ENCODE measurements around the gene PTPN13. TPM values are rescaled to one million over a fixed set of nuclear protein-coding genes. Genes with fewer than 3 reads are reported as not detected.
A peak's percentile ranks its signal among the peaks of the same experiment; 100 is the strongest.
"Not testable (repeated sequence)": the region's sequence is repeated elsewhere in the genome, so short reads cannot be mapped to it uniquely, and the experiment has no call there.

The PTPN13 gene
- total RNA-seq, 2 experiments from 2014 or later: 4.7 to 5.3 TPM

DNA sequence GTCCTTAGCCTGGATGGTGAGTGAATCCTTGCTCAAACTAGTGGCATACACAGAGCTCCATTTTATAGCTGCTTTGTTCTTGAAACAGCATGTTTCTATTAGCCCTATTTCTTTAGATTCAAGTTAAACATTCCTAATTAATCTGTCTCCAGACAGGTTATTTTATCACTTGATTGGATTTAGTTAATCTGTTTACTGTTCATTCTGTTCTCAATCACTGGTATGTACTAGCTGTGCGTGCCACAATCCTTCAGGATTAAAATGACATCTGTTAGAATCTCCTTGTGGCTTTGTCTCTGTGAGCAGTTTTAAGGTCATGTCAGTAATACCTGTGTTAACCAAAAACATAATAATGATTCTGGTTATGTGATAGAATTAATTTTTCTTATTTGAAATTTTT is 36.5 kb downstream of the PTPN13 start:
- H3K4me3 Mint-ChIP-seq: no peak overlapping the region
- H3K4me1 Mint-ChIP-seq: no peaks in the 10 kb centered on the region
- no peaks in the 10 kb centered on the region for H3K9me3 Mint-ChIP-seq
- no peaks in the 10 kb centered on the region for H3K36me3 Mint-ChIP-seq (ENCODE audit: low read depth)
- H3K27me3 Mint-ChIP-seq: no peaks in the 10 kb centered on the region
- no peak overlapping the region for H3K27ac Mint-ChIP-seq
- DNase-seq: no peak
- POLR2A ChIA-PET: no interaction called here
- CTCF ChIA-PET: no interaction called here

DNA sequence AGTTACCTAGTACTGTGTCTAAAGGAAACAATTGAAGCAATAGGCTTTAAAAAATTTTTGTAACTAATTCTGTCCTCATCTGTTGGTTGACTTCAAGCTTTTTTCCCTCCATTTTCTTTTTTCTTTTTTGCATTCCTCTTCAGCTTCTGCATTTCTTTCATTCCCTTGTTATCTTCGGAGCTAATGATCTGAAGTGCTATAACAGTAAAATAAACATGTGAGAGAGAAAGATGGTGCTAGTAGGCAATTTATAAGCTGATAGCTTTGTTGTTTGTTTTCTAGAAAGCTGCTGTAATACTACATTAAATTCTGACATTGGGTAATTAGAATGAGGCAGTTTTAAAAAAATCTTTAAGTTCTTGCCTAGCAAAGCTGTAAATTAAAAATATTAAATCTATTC is 37.1 kb downstream of the PTPN13 start:
- DNase-seq: no peak
- H3K27me3 Mint-ChIP-seq: peaks cover 2% of the 10 kb centered on the region
- H3K9me3 Mint-ChIP-seq: peaks cover 2% of the 10 kb centered on the region
- no peaks in the 10 kb centered on the region for H3K4me1 Mint-ChIP-seq
- peaks cover 4% of the 10 kb centered on the region for H3K36me3 Mint-ChIP-seq (ENCODE audit: low read depth)
- no peak overlapping the region for H3K27ac Mint-ChIP-seq
- CTCF ChIA-PET: interaction anchor here (0.7 to 0.9 kb wide), 2 partner anchors 132 to 133 kb away, joined by 3 read pairs; no protein-coding TSS in a partner anchor
- no peak overlapping the region for H3K4me3 Mint-ChIP-seq
- POLR2A ChIA-PET: no interaction called here

DNA sequence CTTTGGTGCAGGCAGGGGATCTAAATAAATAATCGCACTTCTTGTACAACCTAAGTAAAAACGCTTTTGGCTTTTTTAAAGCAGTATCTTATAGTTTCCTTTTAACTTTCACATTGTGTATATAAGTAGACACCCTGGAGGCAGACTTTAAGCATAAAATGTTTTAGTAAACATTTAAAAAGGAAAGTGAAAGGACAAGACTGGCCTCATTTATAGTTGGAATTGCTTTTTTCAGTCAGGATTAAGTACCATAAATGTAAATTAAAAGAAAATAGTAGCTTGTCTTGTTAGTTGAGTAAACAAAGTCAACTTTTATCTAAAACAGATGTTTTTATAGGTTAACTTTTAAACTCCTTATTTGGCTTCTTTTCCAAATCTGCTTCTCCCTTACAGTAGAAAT is 39.7 kb downstream of the PTPN13 start:
- CTCF ChIA-PET: no interaction called here
- H3K36me3 Mint-ChIP-seq (ENCODE audit: low read depth): peaks cover 9% of the 10 kb centered on the region
- H3K27me3 Mint-ChIP-seq: peaks cover 2% of the 10 kb centered on the region
- no peaks in the 10 kb centered on the region for H3K4me1 Mint-ChIP-seq
- peaks cover 4% of the 10 kb centered on the region for H3K9me3 Mint-ChIP-seq
- H3K27ac Mint-ChIP-seq: no peak overlapping the region
- POLR2A ChIA-PET: no interaction called here
- DNase-seq: no peak
- no peak overlapping the region for H3K4me3 Mint-ChIP-seq

DNA sequence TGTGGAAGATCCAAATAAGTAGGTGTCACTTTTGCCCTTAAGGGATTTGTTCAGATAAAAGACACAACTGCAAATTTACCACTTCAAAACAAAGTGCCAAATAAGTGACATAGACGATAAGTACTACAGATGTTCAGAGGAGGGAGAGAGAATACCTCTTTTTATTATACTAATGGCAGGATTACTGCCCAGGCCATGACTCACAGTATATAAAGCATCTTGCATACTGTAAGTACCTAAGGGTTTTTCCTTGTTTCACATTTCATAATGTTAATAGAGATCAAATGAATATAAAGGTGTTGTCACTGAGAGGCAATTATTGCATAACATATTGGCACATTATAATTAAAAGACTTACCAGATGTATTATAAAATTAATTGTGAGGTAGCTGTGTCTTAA is 46.4 kb downstream of the PTPN13 start:
- POLR2A ChIA-PET: no interaction called here
- no peak for DNase-seq
- Mint-ChIP-seq H3K4me3 (no peak overlapping the region), H3K36me3 (ENCODE audit: low read depth) (peaks cover 9% of the 10 kb centered on the region), H3K4me1 (no peaks in the 10 kb centered on the region), H3K27me3 (peaks cover 2% of the 10 kb centered on the region), H3K9me3 (peaks cover 4% of the 10 kb centered on the region), H3K27ac (no peak overlapping the region)
- CTCF ChIA-PET: no interaction called here

DNA sequence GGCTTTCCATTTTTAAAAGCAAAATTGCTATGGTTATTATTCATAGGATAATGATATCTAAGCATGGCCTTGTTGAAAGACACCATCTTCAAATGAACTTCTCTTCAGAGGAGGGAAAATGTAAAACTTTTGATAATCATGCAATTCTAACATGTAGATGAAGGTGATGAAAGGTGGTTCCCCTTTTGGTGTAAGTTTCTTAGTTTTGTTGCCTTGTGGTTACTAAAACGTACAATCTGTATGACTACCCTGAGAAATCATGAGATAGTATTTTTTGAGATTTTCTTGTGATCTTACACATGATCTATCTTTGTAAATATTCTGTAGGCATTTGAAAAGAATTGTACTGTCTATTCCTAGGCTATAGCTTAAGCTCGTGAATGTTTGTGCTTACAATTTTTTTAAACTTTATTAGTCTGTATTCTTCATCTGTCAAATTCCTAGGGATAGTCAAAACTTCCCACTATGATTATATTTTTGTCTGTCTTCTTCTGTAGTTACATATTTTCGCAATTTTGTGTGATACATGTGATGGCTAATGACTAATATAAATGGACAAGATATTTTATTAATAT is 47.5 kb downstream of the PTPN13 start:
- POLR2A ChIA-PET: no interaction called here
- Mint-ChIP-seq H3K27me3 (no peaks in the 10 kb centered on the region), H3K27ac (no peak overlapping the region), H3K4me1 (no peaks in the 10 kb centered on the region), H3K4me3 (no peak overlapping the region), H3K9me3 (no peaks in the 10 kb centered on the region), H3K36me3 (ENCODE audit: low read depth) (peaks cover under 1% of the 10 kb centered on the region)
- CTCF ChIA-PET: interaction anchor here (0.7 kb wide), 2 partner anchors 858 to 1740 kb away, joined by 3 read pairs; no protein-coding TSS in a partner anchor
- DNase-seq: no peak

DNA sequence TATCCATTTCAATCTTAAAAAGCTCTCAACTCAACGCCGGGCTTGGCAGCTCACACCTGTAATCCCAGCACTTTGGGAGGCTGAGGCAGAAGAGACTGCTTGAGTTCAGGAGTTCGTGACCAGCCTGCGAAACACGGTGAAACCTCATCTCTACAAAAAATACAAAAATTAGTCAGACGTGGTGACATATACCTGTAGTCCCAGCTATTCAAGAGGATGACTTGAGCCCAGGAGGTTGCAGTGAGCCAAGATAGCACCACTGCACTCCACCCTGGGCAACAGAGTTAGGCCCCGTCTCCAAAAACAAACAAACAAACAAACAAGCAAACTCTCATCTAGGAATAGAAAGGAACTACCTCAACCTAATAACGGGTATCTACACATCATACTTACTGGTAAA is 50.8 kb downstream of the PTPN13 start:
- ChIA-PET POLR2A (no interaction called here), CTCF (no interaction called here)
- no peak for DNase-seq
- Mint-ChIP-seq H3K9me3 (no peaks in the 10 kb centered on the region), H3K27ac (no peak overlapping the region), H3K4me3 (no peak overlapping the region), H3K36me3 (ENCODE audit: low read depth) (no peaks in the 10 kb centered on the region), H3K4me1 (no peaks in the 10 kb centered on the region), H3K27me3 (no peaks in the 10 kb centered on the region)

DNA sequence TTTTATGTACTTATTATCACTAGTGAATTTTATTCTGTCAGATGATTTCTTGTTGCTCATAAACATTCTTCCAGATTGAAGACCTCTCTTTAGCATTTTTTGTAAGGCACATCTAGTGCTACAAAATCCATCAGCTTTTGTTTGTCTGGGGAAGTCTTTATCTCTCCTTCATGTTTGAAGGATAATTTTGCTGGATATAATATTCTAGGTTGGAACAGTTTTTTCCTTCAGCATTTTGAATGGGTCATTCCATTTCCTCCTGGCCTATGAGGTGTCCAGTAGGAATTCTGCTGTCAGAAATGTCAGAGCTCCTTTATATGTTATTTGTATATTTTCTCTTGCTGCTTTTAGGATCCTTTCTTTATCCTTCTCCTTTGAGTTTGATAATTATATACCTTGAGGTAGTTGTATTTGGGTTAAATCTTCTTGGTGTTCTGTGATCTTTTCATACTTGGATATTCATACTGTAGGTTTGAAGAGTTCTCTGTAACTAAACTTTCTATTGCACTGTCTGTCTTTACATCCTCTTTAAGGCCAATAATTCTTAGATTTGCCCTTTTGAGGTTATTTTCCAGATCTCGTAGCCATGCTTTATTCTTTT is 58.3 kb downstream of the PTPN13 start:
- CTCF ChIA-PET: interaction anchor here (1.6 to 2.8 kb wide), 2 partner anchors 154 to 156 kb away, joined by 4 to 7 read pairs; no protein-coding TSS in a partner anchor
- POLR2A ChIA-PET: no interaction called here

DNA sequence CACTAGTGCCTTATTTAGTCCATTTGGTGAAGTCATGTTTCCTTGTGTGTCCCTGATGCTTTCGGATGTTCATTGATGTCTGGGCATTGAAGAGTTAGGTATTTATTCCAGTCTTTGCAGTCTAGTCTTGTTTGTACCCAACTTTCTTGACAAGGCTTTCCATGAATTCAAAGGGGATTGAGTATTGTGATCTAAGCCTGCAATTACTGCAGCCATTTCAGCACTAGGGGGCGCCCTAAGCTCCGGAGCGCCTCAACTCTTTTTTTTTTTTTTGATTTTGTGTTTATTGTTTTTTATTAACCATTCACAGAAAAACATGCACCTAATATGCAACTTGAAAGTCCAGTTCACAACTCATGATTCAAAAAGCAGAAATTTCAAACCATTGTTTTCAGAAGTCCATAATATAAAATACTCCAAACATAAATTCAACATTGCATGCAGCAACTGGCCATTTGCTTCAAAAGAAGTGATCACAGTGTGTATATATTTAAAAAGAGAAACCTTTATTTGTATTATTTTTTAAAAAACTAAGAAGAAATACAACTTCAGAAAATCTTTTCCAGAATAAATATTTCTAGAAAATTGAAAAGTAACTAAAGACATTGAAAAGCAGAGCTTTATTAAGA is 59.2 kb downstream of the PTPN13 start:
- Mint-ChIP-seq H3K9me3 (peaks cover 8% of the 10 kb centered on the region), H3K4me3 (no peak overlapping the region), H3K27ac (no peak overlapping the region), H3K27me3 (no peaks in the 10 kb centered on the region), H3K4me1 (no peaks in the 10 kb centered on the region), H3K36me3 (ENCODE audit: low read depth) (peaks cover 4% of the 10 kb centered on the region)
- ChIA-PET CTCF (interaction anchor here (0.7 to 2.8 kb wide), 7 partner anchors 9 to 472 kb away, joined by 3 to 7 read pairs (median 3); no protein-coding TSS in a partner anchor), POLR2A (no interaction called here)
- peak; percentile 22 for DNase-seq

More for the DNA sequence above, 58.3 kb downstream of the PTPN13 start:
- H3K27ac Mint-ChIP-seq: no peak overlapping the region
- H3K27me3 Mint-ChIP-seq: no peaks in the 10 kb centered on the region
- peaks cover 8% of the 10 kb centered on the region for H3K9me3 Mint-ChIP-seq
- H3K4me3 Mint-ChIP-seq: no peak overlapping the region
- no peak for DNase-seq
- peaks cover 4% of the 10 kb centered on the region for H3K36me3 Mint-ChIP-seq (ENCODE audit: low read depth)
- no peaks in the 10 kb centered on the region for H3K4me1 Mint-ChIP-seq

DNA sequence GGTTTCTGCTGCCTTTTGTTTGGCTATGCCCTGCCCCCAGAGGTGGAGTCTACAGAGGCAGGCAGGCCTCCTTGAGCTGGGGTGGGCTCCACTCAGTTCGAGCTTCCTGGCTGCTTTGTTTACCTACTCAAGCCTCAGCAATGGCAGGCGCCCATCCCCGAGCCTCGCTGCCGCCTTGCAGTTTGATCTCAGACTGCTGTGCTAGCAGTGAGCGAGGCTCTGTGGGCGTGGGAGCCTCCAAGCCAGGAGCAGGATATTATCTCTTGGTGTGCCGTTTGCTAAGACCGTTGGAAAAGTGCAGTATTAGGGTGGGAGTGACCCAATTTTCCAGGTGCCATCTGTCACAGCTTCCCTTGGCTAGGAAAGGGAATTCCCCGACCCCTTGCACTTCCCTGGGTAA is 62.7 kb downstream of the PTPN13 start:
- H3K36me3 Mint-ChIP-seq (ENCODE audit: low read depth); H3K4me1 Mint-ChIP-seq; H3K9me3 Mint-ChIP-seq; H3K27me3 Mint-ChIP-seq; DNase-seq; POLR2A ChIA-PET; H3K27ac Mint-ChIP-seq; H3K4me3 Mint-ChIP-seq: not testable (repeated sequence)
- CTCF ChIA-PET: interaction anchor here (1.0 kb wide), 1 partner anchor 238 kb away, joined by 3 read pairs; no protein-coding TSS in a partner anchor

DNA sequence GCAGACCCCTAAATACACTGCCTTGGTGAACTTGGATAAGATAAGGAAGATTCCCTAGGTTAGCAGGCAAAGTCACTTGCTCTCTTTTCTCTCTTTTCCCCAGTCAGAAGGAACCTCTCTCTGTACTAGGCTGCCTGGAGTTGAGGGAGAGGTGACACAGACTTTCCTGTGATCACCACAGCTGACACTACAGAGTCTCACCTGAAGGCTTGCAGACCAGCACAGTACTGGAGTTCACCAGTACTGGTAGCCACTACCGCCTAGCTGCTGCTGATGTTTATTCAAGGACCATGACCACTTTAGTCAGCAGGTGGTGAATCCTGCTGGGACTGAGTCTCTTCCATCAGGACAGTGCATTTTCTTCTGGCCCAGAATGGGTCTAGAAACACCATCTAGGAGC is 63.3 kb downstream of the PTPN13 start:
- ChIA-PET CTCF (interaction anchor here (1.0 kb wide), 1 partner anchor 237 kb away, joined by 3 read pairs; no protein-coding TSS in a partner anchor), POLR2A (no interaction called here)
- H3K27me3 Mint-ChIP-seq: no peaks in the 10 kb centered on the region
- H3K27ac Mint-ChIP-seq: no peak overlapping the region
- no peak overlapping the region for H3K4me3 Mint-ChIP-seq
- H3K4me1 Mint-ChIP-seq: no peaks in the 10 kb centered on the region
- peaks cover 6% of the 10 kb centered on the region for H3K9me3 Mint-ChIP-seq
- no peak for DNase-seq
- H3K36me3 Mint-ChIP-seq (ENCODE audit: low read depth): peaks cover 4% of the 10 kb centered on the region

DNA sequence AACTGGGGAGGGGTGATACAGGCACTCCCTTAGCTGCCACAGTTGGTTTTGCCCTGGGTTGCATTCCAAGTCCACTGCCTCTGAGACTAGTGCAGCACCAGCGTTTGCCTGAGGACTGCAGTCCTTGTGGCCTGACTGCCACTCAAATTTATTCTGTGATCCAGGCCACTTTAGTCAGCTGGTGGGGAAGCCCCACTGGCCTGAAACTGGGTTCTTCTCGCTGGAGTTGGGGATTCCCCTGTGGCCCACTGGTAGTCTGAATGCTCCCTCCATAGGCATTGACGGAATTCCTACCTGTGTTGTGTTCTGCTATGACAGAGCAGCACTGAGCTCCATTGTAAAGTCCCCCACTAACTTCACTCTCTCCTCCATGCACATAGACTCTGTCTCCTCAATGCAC is 63.8 kb downstream of the PTPN13 start:
- H3K27me3 Mint-ChIP-seq: no peaks in the 10 kb centered on the region
- POLR2A ChIA-PET: no interaction called here

DNA sequence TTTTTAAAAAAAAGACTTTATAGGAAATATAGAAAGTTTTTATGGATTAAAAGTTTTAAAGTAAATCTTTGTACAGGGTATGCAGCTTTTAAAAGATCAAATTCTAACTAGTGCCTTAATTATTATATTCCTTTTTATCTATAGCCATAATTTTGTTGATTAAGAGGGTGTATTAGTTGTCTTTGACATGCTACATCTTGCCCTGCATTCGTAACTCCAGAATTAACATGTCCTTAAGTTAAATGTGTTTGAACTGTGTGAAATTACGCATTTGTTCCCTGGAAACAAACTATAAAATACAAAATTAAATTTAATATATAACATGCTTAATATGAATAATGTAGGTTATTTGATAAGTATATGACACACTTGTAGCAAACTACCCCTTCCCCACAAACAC is 66.3 kb downstream of the PTPN13 start:
- ChIA-PET CTCF (no interaction called here), POLR2A (no interaction called here)
- H3K9me3 Mint-ChIP-seq: no peaks in the 10 kb centered on the region
- no peaks in the 10 kb centered on the region for H3K27me3 Mint-ChIP-seq
- no peak overlapping the region for H3K27ac Mint-ChIP-seq
- no peak for DNase-seq
- no peaks in the 10 kb centered on the region for H3K36me3 Mint-ChIP-seq (ENCODE audit: low read depth)
- H3K4me1 Mint-ChIP-seq: no peaks in the 10 kb centered on the region
- no peak overlapping the region for H3K4me3 Mint-ChIP-seq

More for the DNA sequence above, 63.8 kb downstream of the PTPN13 start:
- Mint-ChIP-seq H3K9me3 (peaks cover under 1% of the 10 kb centered on the region), H3K36me3 (ENCODE audit: low read depth) (no peaks in the 10 kb centered on the region), H3K4me3 (no peak overlapping the region), H3K27ac (no peak overlapping the region), H3K4me1 (no peaks in the 10 kb centered on the region)
- DNase-seq: no peak
- CTCF ChIA-PET: no interaction called here

DNA sequence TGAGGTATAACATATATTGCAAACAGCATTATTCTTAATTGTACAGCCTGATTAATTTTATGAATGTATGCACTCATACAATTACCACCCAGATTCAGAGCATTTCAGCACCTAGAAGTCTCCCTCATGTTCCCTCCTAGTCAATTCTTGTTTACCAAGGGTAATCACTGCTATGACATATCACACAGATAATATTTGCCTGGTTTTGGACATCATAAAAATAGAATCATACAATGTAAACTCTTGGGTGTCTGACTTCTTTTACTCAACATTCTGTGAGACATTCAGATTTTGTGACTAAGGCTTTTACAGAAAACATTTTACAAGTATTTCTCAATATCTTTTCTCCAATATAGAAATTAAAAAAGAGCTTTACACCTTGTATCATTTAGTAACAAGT is 66.9 kb downstream of the PTPN13 start:
- CTCF ChIA-PET: no interaction called here
- H3K36me3 Mint-ChIP-seq (ENCODE audit: low read depth): no peaks in the 10 kb centered on the region
- no peaks in the 10 kb centered on the region for H3K27me3 Mint-ChIP-seq
- no peaks in the 10 kb centered on the region for H3K9me3 Mint-ChIP-seq
- POLR2A ChIA-PET: no interaction called here
- no peak overlapping the region for H3K4me3 Mint-ChIP-seq
- no peaks in the 10 kb centered on the region for H3K4me1 Mint-ChIP-seq
- H3K27ac Mint-ChIP-seq: no peak overlapping the region
- DNase-seq: no peak

DNA sequence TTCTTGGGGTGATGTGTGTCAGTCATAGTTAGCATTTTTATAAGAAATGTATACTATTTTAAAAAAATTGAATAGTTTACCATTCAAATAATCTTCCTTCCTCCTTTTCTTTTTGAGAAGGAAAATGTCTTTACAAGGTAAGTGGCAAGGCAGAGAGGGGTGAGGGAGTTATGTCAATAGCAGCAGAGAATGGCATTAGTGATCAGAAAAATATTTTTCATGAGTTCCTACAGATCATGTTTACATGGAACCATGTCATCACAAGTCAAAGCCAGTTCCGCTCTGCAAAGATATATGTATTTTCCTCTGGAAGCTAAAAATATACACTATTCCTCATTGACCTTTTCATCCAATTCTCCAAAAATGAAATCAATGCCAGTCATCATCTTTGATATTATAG is 67.3 kb downstream of the PTPN13 start:
- no peak overlapping the region for H3K4me3 Mint-ChIP-seq
- no peak for DNase-seq
- no peak overlapping the region for H3K27ac Mint-ChIP-seq
- no peaks in the 10 kb centered on the region for H3K4me1 Mint-ChIP-seq
- no peaks in the 10 kb centered on the region for H3K36me3 Mint-ChIP-seq (ENCODE audit: low read depth)
- POLR2A ChIA-PET: no interaction called here
- H3K9me3 Mint-ChIP-seq: no peaks in the 10 kb centered on the region
- H3K27me3 Mint-ChIP-seq: no peaks in the 10 kb centered on the region
- CTCF ChIA-PET: no interaction called here

Data from activated CD4-positive, alpha-beta memory T cell treated with anti-CD3 and anti-CD28 coated beads, Interleukin-2, amount 10 ng/mL, durations not matched to agents 7 days and 5 days (primary cell).